Dedifferentiated amniotic fluid mesenchymal stem cell (primary cell): ENCODE measurements around the gene ENKUR.

ENCODE experiments used
- DNase-seq: peaks from one replicate; pipeline ENCODE4 v3.0.0-alpha.2; 2016; ENCODE audit errors: extremely low spot score

Gene ENKUR

GRCh38 chr10:24947304-24948097, 68.5 kb downstream of the ENKUR start:
- DNase-seq: no peak

DNA sequence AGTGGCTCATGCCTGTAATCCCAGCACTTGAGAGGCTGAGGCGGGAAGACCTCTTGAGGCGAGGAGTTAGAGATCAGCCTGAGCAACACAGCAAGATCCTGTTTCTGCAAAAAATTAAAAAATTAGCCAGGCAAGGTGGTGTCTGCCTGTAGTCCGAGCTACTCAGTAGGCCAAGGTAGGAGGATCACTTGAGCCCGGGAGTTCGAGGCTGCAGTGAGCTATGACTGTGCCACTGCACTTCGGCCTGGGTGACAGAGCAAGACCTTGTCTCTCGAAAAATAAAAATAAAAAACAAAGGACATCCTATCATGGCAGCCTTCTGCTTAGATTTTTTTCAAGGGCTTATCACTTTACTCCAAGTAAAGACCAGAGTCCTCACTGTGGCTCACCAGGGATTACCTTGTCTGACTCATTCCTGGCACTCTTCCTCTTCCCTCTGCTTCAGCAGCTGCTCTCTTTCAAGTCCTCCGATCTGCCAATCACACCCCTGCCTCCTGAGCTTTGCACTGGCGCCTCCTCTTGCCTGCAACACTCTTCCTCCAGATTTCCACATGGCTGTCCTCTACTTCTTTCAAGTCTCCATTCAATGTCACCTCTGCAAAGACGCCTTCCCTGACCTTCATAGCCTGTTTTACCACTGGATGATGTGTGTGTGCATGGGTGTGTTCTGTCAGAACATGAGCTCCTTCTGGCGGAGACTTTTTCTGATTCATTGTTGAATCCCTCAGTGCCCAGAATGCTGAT, 71.3 kb downstream of the ENKUR start:
- DNase-seq: no peak

GRCh38 chr10:24938525-24938924, 77.4 kb downstream of the ENKUR start:
- DNase-seq: no peak

DNA sequence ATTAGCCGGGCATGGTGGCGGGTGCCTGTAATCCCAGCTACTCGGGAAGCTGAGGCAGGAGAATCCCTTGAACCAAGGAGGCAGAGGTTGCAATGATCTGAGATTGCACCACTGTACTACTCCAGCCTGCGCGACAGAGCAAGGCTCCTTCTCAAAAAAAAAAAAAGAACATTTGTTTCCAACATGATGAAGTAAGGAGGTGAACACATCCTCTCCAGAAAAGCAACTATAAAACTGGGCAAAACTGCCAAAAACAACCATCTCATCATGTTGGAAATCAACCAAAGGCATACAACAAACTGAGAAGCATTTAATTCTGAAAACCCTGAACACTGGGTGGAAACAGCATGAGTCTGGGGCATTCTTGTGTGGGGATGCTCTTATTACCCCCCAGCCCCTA, 77.9 kb downstream of the ENKUR start:
- no peak for DNase-seq

DNA sequence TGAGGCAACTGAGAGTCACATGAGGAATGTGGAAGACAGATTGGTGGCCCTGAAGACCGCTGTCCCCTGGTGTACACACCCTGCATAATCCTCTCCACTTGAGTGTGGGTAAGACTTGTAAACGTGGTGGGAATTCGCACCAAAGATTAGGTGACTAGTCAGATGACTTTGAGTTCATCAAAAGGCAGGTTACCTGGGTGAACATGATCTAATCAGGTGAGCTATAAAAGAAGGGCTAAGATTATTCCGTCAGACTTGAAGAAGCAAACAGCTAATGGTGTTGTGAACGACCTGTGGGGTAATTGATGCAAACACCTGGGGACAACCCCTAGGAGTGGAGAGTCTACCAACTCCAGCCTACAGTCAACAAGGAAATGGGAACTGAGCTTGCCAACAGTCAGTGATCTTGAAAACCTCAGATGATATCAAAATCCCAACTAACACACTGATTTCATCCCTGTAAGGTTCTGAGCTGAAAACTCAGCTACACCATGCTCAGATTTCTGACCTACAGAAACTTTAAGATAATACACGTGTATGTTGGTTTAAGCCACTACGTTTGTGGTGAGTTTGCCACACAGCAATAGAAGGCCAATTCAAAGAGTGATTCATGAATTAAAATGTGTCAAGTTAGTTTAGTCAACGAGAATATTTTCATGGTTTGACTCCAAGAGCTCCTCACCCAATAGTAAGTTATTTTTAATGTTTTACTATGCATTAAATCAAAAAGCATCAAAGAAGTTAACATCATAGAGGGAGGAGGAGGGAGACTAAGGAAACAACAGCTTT, 80.3 kb downstream of the ENKUR start:
- DNase-seq: no peak
